Heart left ventricle (tissue), 16 donors: Measurements from ENCODE around the gene RGS6. TPM values are rescaled to one million over a fixed set of nuclear protein-coding genes. Genes with fewer than 3 reads are reported as not detected.
"Not testable (repeated sequence)": the region's sequence is repeated elsewhere in the genome, so short reads cannot be mapped to it uniquely, and the experiment has no call there.

ENCODE experiments used
- ATAC-seq, 4 donors: fragments of 200-7000 bp; cut with Tn5 transposase; one replicate each; pipeline ENCODE4 v1.9.1; 2020 to 2022; ENCODE audit warnings: moderate library complexity in 4 of 4, mild to moderate bottlenecking in 3 of 4, moderate number of reproducible peaks in 1 of 4
- DNase-seq, 5 donors: peaks; one replicate each; pipeline ENCODE4 v3.0.0-alpha.2; 2020
- H3K27ac ChIP-seq, 12 donors: fragments of 200-600 bp; sonication (generic) in 4 of 12; one replicate each; pipeline versions ENCODE4 v1.5.0 to v1.8.0; 2016 to 2022; ENCODE audit warnings: mild to moderate bottlenecking in 2 of 12
- H3K27me3 ChIP-seq, 9 donors: fragments of 200-600 bp; sonication (generic) in 2 of 9; one replicate each; pipeline versions ENCODE4 v1.5.1 to v1.8.0; 2016 to 2022; ENCODE audit warnings: mild to moderate bottlenecking in 3 of 9
- H3K36me3 ChIP-seq, 9 donors: fragments of 200-600 bp; sonication (generic) in 2 of 9; one replicate each; pipeline versions ENCODE4 v1.5.0 to v1.8.0; 2018 to 2022; ENCODE audit warnings: mild to moderate bottlenecking in 2 of 9
- H3K4me1 ChIP-seq, 12 donors: fragments of 200-600 bp; sonication (generic) in 4 of 12; one replicate each; pipeline versions ENCODE4 v1.5.0 to v1.8.0; 2016 to 2022; ENCODE audit warnings: mild to moderate bottlenecking in 3 of 12
- H3K4me3 ChIP-seq, 12 donors: fragments of 200-600 bp; sonication (generic) in 4 of 12; one replicate each; pipeline versions ENCODE4 v1.5.0 to v1.8.0; 2017 to 2022; ENCODE audit warnings: mild to moderate bottlenecking in 9 of 12, moderate library complexity in 4 of 12
- H3K9me3 ChIP-seq, 12 donors: fragments of 200-600 bp; sonication (generic) in 4 of 12; one replicate each; pipeline versions ENCODE4 v1.5.0 to v1.8.0; 2016 to 2022; ENCODE audit warnings: mild to moderate bottlenecking in 1 of 12
- POLR2A ChIP-seq, 2 donors: fragments of 450-650 bp; IDR thresholded peaks; one replicate each; pipeline ENCODE4 v1.6.1; 2017; ENCODE audit warnings: antibody characterized with exemption in 2 of 2, mild to moderate bottlenecking in 2 of 2, moderate library complexity in 2 of 2
- WGBS, 4 donors: extraction: QIAGEN DNeasy Blood & Tissue Kit in 2 of 4; methylation state at CpG; one replicate each; pipeline versions ENCODE4 v1.1.5 to v1.1.7; 2013 to 2018; 5-methylcytosine and 5-hydroxymethylcytosine counted together
- intact Hi-C, 10 donors: fragments of 100-400 bp; cut with DNase I; formaldehyde crosslinking; loops; one replicate each; pipeline versions ENCODE4 v1.11.1 to v1.14.2; 2022
- long read RNA-seq, 3 donors: library from polyadenylated mRNA; unstranded; transcript quantifications; one replicate each; pipeline ENCODE4 v2.0.0, GENCODE V29; 2020 to 2021
- polyA plus RNA-seq, 2 donors: library from polyadenylated mRNA; stranded (reverse); fragments of 200-250 nt; gene quantifications; one replicate each; pipeline ENCODE4 v1.2.3, GENCODE V29; 2013
- total RNA-seq, 9 donors: library from RNA; depleted of rRNA in 2 of 9; stranded (reverse); fragments of >200 nt in 2 of 9; fragmentation: NEBNext Ultra II Directional in 3 of 9; extraction: Animal tissue kit (Norgen Biotek cat#: 25700) in 3 of 9; gene quantifications; one replicate each; pipeline versions ENCODE4 v1.1.0 to v1.2.4, GENCODE V29; 2016 to 2023
- TF ChIP-seq, protein P1 (sequence below), 12 donors: fragments of 200-600 bp; sonication (generic) in 4 of 12; IDR thresholded peaks; one replicate each; pipeline versions ENCODE4 v1.5.0 to v1.8.0; 2018 to 2022; ENCODE audit warnings: antibody characterized with exemption in 12 of 12, mild to moderate bottlenecking in 5 of 12
- donor health status: ischemic (EF 13 %, LVEDD 7.1; RV severe dilation, severe dysfunction).
- donor health status: healthy with polysubstance abuse.
- donor health status: DM: no; HTN: yes; CAD: no.
- donor health status: DM: no; HTN: no; CAD: no.
- donor health status: ischemic (EF 25% LVEDD 6.9; RV normal size, moderate dysfunction).
- donor health status: ischemic (EF 25% LVEDD 5.7; RV mildly dilated, moderate dysfunction).
- donor health status: healthy.
- donor health status: DM: yes; HTN: yes; CAD: no.
- donor health status: ischemic (EF 35%, LVEDD 5.7; RV mildly dilated, moderate dysfunction).
- donor health status: nonischemic (EF 11% LVEDD 7.7; RV severe dilation, severe dysfunction).
- donor health status: DM: yes; HTN: yes; CAD: no.
- donor health status: PGD.
- donor health status: ischemic (EF 29% LVEDD 5.4; RV normal size, mild dysfunction).
- donor health status: nonischemic (EF 23%, LVEDD 6.1; RV moderate dilation, normal function).

RGS6 gene
- total RNA-seq = 10 to 100 TPM in 7 of 9 donors, 1 to 10 TPM in 2; 9.5 to 25.4 (median 18.8) TPM
- polyA plus RNA-seq = 1 to 10 TPM; 1.3 to 6.2 TPM
- long read RNA-seq, donor 1, partial matches to known transcripts = 3 of 11 reads
- long read RNA-seq, donor 1, other reads (novel, unspliced or antisense) = 8 of 11 reads
- long read RNA-seq, donor 2, full-length matches to known transcripts = 1 of 11 reads
- long read RNA-seq, donor 2, partial matches to known transcripts = 4 of 11 reads
- long read RNA-seq, donor 2, other reads (novel, unspliced or antisense) = 6 of 11 reads
- long read RNA-seq, donor 3, full-length matches to known transcripts = 1 of 5 reads
- long read RNA-seq, donor 3, partial matches to known transcripts = 0 of 5 reads
- long read RNA-seq, donor 3, other reads (novel, unspliced or antisense) = 4 of 5 reads

DNA sequence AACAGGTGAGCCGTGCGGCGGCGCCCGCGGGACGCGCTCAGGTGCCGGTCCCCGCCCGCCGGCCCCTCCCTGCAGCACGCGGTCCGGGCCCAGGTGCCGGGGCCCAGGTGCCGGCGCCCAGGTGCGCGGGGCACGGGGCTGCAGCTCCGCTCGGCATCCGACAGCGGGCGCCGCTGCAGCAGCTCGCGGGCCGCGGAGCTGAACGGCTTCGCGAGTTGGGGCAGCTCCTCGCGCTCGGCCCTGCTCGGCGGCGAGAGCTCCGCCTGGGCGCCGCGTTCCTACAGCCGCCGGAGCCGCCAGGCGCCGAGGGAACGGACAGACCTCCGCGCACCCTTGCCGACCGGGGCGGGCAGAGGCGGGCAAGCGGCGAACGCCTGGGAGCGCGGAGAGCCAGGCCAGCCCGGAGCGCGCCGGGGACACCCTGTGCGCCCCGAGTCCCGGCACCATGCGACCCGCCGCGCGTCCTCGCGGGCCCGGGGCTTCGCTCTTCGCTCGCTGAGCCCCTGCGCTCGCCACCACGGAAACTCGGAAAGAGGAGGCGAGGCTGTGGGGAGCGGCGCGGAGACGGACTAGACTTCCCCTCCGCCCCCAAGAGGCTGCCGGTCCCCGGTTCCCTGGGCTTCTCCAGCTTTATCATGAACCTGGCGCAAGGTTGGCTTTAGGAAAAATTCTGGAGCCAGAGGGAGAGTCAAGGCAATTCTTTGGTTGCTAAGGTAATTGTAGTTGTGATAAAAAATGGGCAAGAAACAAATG, at the start of gene RGS6:
Gene RGS6 (plus strand): TSS at position 201 of the 753 bp plus-strand sequence.
- TF ChIP-seq POLR2A (IDR thresholded peaks at IDR 0.05) = no peak
- TF ChIP-seq, protein P1, sequence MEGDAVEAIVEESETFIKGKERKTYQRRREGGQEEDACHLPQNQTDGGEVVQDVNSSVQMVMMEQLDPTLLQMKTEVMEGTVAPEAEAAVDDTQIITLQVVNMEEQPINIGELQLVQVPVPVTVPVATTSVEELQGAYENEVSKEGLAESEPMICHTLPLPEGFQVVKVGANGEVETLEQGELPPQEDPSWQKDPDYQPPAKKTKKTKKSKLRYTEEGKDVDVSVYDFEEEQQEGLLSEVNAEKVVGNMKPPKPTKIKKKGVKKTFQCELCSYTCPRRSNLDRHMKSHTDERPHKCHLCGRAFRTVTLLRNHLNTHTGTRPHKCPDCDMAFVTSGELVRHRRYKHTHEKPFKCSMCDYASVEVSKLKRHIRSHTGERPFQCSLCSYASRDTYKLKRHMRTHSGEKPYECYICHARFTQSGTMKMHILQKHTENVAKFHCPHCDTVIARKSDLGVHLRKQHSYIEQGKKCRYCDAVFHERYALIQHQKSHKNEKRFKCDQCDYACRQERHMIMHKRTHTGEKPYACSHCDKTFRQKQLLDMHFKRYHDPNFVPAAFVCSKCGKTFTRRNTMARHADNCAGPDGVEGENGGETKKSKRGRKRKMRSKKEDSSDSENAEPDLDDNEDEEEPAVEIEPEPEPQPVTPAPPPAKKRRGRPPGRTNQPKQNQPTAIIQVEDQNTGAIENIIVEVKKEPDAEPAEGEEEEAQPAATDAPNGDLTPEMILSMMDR (IDR thresholded peaks at IDR 0.05) = peak in 9 of 12 donors; percentile 5 to 57 (median 35)
- H3K27ac ChIP-seq = peak within 1 kb of the TSS in 11 of 12 donors; percentile 43 to 81 (median 70)
- peaks cover 0 to 21% (median 4%) of the 10 kb centered on the region in 12 donors for H3K4me1 ChIP-seq
- 0 to 2% (median 0%) methylated on average over 3 to 92 of the region's 92 CpGs for WGBS, 4 donors
- DNase-seq (peak in 4 of 5 donors; percentile 27 to 63 (median 40)), ATAC-seq (peak; percentile 39 to 93 (median 81))
- peaks cover 0 to 53% (median 4%) of the 10 kb centered on the region in 9 donors for H3K27me3 ChIP-seq
- H3K36me3 ChIP-seq = no peaks in the 10 kb centered on the region
- intact Hi-C loops = loop anchor here (2.0 to 10.0 kb wide), 13 partner anchors 40 to 492 kb away; no protein-coding TSS in a partner anchor
- peaks cover 0 to 4% (median 0%) of the 10 kb centered on the region in 12 donors for H3K9me3 ChIP-seq
- H3K4me3 ChIP-seq = peak within 1 kb of the TSS; percentile 55 to 79 (median 68)

DNA sequence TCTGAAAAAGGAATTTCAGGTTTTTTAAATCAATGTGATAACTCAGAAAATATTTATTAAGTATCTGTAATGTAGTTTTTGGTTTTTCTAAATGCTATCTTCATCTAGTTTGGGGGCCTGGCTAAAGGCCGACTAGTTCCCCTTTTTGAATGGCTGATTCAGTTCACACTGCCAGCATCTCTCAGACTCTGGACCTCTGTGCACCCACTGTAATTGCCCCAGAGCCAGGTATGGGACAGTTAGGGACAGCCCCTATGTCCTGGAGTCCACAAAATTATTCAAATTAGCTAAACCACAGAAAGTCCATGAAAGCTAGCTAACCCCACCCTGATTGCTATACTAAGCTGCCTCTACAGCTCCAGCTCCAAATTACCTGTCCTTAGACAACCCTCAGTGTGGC, 49.1 kb upstream of the RGS6 start:
- TF ChIP-seq POLR2A (IDR thresholded peaks at IDR 0.05) = no peak
- TF ChIP-seq, protein P1 (IDR thresholded peaks at IDR 0.05) = no peak
- ATAC-seq = no peak
- 78 to 97% (median 81%) methylated on average over 1 of the region's 1 CpG for WGBS, 4 donors
- Histone ChIP-seq H3K9me3 (peaks cover 0 to 29% (median 2%) of the 10 kb centered on the region in 12 donors), H3K4me1 (no peaks in the 10 kb centered on the region), H3K4me3 (no peak overlapping the region), H3K27me3 (no peaks in the 10 kb centered on the region), H3K27ac (no peak overlapping the region), H3K36me3 (no peaks in the 10 kb centered on the region)
- intact Hi-C loops = no loop called here
- DNase-seq = no peak

DNA sequence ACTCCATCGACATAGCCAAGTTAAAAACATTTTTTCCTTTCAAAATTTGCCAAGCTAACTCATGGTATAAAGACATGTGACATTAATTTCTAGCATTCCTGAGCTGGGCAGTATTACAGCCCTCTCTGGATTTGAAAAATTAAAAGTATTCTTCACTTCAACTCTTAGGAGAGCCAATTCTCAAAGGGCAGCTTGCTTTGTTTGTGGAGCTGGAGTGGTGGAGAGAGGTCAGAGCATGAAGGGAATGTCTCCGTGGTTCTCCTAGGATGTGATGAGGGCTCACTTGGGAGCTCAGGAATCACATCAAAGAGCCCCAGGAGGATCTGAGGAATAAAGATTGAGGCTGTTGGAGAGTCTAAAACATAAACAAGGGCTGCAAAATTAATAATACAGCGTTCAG, 46.9 kb upstream of the RGS6 start:
- DNase-seq = no peak
- intact Hi-C loops = no loop called here
- no peak for ATAC-seq
- Histone ChIP-seq H3K27me3 (no peaks in the 10 kb centered on the region), H3K36me3 (no peaks in the 10 kb centered on the region), H3K4me1 (no peaks in the 10 kb centered on the region), H3K4me3 (no peak overlapping the region), H3K9me3 (peaks cover 0 to 16% (median 2%) of the 10 kb centered on the region in 12 donors), H3K27ac (no peak overlapping the region)
- TF ChIP-seq, protein P1 (IDR thresholded peaks at IDR 0.05) = no peak
- TF ChIP-seq POLR2A (IDR thresholded peaks at IDR 0.05) = no peak
- 69 to 79% (median 77%) methylated on average over 3 of the region's 3 CpGs for WGBS, 4 donors

DNA sequence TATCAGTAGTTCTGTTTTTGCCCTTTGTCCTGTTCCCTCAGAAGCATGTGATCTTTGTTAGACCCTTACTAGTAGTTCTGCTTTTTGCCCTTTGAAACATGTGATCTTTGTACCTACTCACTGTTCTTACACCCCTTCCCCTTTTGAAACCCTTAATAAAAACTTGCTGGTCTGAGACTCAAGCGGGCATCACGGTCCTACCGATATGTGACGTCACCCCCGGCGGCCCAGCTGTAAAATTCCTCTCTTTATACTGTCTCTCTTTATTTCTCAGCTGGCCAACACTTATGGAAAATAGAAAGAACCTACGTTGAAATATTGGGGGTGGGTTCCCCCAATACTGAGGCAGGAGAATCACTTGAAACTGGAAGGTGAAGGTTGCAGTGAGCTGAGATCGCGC, 44.4 kb upstream of the RGS6 start:
- H3K4me3 ChIP-seq, H3K27ac ChIP-seq, ATAC-seq, intact Hi-C loops, DNase-seq, H3K27me3 ChIP-seq, H3K4me1 ChIP-seq, H3K36me3 ChIP-seq: not testable (repeated sequence)
- 91 to 95% (median 92%) methylated on average over 9 of the region's 9 CpGs for WGBS, 4 donors
- H3K9me3 ChIP-seq = peaks cover 0 to 16% (median 0%) of the 10 kb centered on the region in 12 donors
